ENCODE results near the gene NTM.

- no peak for TF ChIP-seq CTCF (conservative IDR thresholded peaks at IDR 0.05; ENCODE audit: low read depth, low read length)
- no peak for TF ChIP-seq EZH2 (IDR thresholded peaks at IDR 0.05; ENCODE audit: borderline replicate concordance, low read depth, low read length, poor library complexity, severe bottlenecking)
Measured at GRCh38 chr11:131672191-131672590, 301.8 kb downstream of the NTM start.
